SK-N-DZ (cell line): ENCODE data around the gene IQSEC1.

ENCODE experiments used
- DNase-seq: peaks from one replicate; pipeline ENCODE4 v3.0.0-alpha.2; 2015; ENCODE audit warnings: low spot score

The IQSEC1 gene

GRCh38 chr3:13068269-13069010, 4.8 kb downstream of the IQSEC1 start:
- no peak for DNase-seq

- DNase-seq = no peak
Measured at GRCh38 chr3:13067778-13068177, 5.5 kb downstream of the IQSEC1 start.

GRCh38 chr3:13066834-13067233, 6.4 kb downstream of the IQSEC1 start:
- no peak for DNase-seq

GRCh38 chr3:13066236-13066635, 7.0 kb downstream of the IQSEC1 start:
- no peak for DNase-seq

GRCh38 chr3:13065727-13066126, 7.5 kb downstream of the IQSEC1 start:
- no peak for DNase-seq

- DNase-seq = no peak
Measured at GRCh38 chr3:13064964-13065363, 8.3 kb downstream of the IQSEC1 start.

- no peak for DNase-seq
Measured at GRCh38 chr3:13064159-13064868, 8.9 kb downstream of the IQSEC1 start.

- no peak for DNase-seq
Measured at GRCh38 chr3:13063225-13063624, 10.0 kb downstream of the IQSEC1 start.

GRCh38 chr3:13062647-13063046, 10.6 kb downstream of the IQSEC1 start:
- DNase-seq = no peak

GRCh38 chr3:13060341-13060910, 12.8 kb downstream of the IQSEC1 start:
- no peak for DNase-seq

GRCh38 chr3:13058346-13059120, 14.7 kb downstream of the IQSEC1 start:
- DNase-seq = no peak

- no peak for DNase-seq
Measured at GRCh38 chr3:13057282-13058040, 15.8 kb downstream of the IQSEC1 start.

- DNase-seq = no peak
Measured at GRCh38 chr3:13055634-13056033, 17.6 kb downstream of the IQSEC1 start.

- DNase-seq = no peak
Measured at GRCh38 chr3:13054341-13055285, 18.6 kb downstream of the IQSEC1 start.

- DNase-seq = no peak
Measured at GRCh38 chr3:13053893-13054292, 19.3 kb downstream of the IQSEC1 start.

- no peak for DNase-seq
Measured at GRCh38 chr3:13053420-13053819, 19.8 kb downstream of the IQSEC1 start.

GRCh38 chr3:13052191-13052820, 20.9 kb downstream of the IQSEC1 start:
- no peak for DNase-seq

GRCh38 chr3:13051581-13051980, 21.6 kb downstream of the IQSEC1 start:
- DNase-seq = no peak

GRCh38 chr3:13051066-13051465, 22.2 kb downstream of the IQSEC1 start:
- DNase-seq = no peak

GRCh38 chr3:13050446-13050845, 22.8 kb downstream of the IQSEC1 start:
- DNase-seq = no peak
